ENCODE data around the gene LY6G5B.

Gene LY6G5B

GRCh38 chr6:31718265-31718664 lies 48.5 kb downstream of the LY6G5B start:
- Histone ChIP-seq H3K36me3 (replicated peaks; ENCODE audit: low read depth, low read length) (no peaks in the 10 kb centered on the region), H3K4me3 (ENCODE audit: low read length) (no peak overlapping the region), H4K20me1 (ENCODE audit: insufficient read depth, low read length) (no peaks in the 10 kb centered on the region), H3K79me2 (ENCODE audit: low read length) (no peaks in the 10 kb centered on the region), H3K9ac (ENCODE audit: low read length) (no peak overlapping the region), H3K4me1 (ENCODE audit: low read length) (no peaks in the 10 kb centered on the region), H2AFZ (ENCODE audit: low read depth, low read length) (no peak overlapping the region), H3K9me3 (ENCODE audit: insufficient read depth, low read length) (no peaks in the 10 kb centered on the region), H3K27ac (ENCODE audit: low read length) (no peak overlapping the region), H3K4me2 (ENCODE audit: low read length) (no peak overlapping the region), H3K27me3 (ENCODE audit: low read depth, low read length) (no peaks in the 10 kb centered on the region)
- no peak for TF ChIP-seq EZH2phosphoT487 (IDR thresholded peaks at IDR 0.05; ENCODE audit: low read depth)
- TF ChIP-seq, protein P1, sequence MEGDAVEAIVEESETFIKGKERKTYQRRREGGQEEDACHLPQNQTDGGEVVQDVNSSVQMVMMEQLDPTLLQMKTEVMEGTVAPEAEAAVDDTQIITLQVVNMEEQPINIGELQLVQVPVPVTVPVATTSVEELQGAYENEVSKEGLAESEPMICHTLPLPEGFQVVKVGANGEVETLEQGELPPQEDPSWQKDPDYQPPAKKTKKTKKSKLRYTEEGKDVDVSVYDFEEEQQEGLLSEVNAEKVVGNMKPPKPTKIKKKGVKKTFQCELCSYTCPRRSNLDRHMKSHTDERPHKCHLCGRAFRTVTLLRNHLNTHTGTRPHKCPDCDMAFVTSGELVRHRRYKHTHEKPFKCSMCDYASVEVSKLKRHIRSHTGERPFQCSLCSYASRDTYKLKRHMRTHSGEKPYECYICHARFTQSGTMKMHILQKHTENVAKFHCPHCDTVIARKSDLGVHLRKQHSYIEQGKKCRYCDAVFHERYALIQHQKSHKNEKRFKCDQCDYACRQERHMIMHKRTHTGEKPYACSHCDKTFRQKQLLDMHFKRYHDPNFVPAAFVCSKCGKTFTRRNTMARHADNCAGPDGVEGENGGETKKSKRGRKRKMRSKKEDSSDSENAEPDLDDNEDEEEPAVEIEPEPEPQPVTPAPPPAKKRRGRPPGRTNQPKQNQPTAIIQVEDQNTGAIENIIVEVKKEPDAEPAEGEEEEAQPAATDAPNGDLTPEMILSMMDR (IDR thresholded peaks at IDR 0.05; ENCODE audit: low read depth, low read length): no peak

DNA sequence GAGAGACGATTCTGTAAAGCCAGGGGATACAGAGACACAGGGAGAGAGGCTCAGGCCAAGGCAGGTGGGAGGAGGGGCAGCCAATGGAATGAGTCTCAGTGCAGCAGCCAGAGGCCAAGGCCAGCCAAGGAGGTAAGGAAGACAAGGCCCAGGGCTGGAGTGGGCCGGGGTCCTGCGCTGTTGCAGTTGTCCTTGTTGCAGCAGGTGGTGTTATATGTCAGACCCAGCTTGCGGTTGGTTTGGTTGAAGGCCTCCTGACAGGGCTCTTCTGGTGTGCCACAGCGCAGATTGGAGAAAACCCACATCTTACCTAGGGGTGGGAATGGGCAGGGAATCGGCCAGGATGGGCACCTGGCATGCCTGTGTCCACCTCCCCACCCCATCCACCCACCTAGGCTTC lies 49.2 kb downstream of the LY6G5B start:
- Histone ChIP-seq H2AFZ (ENCODE audit: low read depth, low read length) (no peak overlapping the region), H3K79me2 (ENCODE audit: low read length) (no peaks in the 10 kb centered on the region), H3K9ac (ENCODE audit: low read length) (no peak overlapping the region), H3K9me3 (ENCODE audit: insufficient read depth, low read length) (no peaks in the 10 kb centered on the region), H3K4me3 (ENCODE audit: low read length) (no peak overlapping the region), H3K27me3 (ENCODE audit: low read depth, low read length) (no peaks in the 10 kb centered on the region), H3K27ac (ENCODE audit: low read length) (no peak overlapping the region), H3K4me1 (ENCODE audit: low read length) (no peaks in the 10 kb centered on the region), H3K36me3 (replicated peaks; ENCODE audit: low read depth, low read length) (no peaks in the 10 kb centered on the region), H4K20me1 (ENCODE audit: insufficient read depth, low read length) (no peaks in the 10 kb centered on the region), H3K4me2 (ENCODE audit: low read length) (no peak overlapping the region)
- TF ChIP-seq, protein P1 (IDR thresholded peaks at IDR 0.05; ENCODE audit: low read depth, low read length): no peak
- TF ChIP-seq EZH2phosphoT487 (IDR thresholded peaks at IDR 0.05; ENCODE audit: low read depth): no peak

- no peak overlapping the region for H2AFZ ChIP-seq (ENCODE audit: low read depth, low read length)
- H3K27ac ChIP-seq (ENCODE audit: low read length): no peak overlapping the region
- H3K36me3 ChIP-seq (replicated peaks; ENCODE audit: low read depth, low read length): no peaks in the 10 kb centered on the region
- no peaks in the 10 kb centered on the region for H3K4me1 ChIP-seq (ENCODE audit: low read length)
- no peak for TF ChIP-seq EZH2phosphoT487 (IDR thresholded peaks at IDR 0.05; ENCODE audit: low read depth)
- TF ChIP-seq, protein P1 (IDR thresholded peaks at IDR 0.05; ENCODE audit: low read depth, low read length): no peak
- no peaks in the 10 kb centered on the region for H3K79me2 ChIP-seq (ENCODE audit: low read length)
- H3K9ac ChIP-seq (ENCODE audit: low read length): no peak overlapping the region
- H4K20me1 ChIP-seq (ENCODE audit: insufficient read depth, low read length): no peaks in the 10 kb centered on the region
- no peak overlapping the region for H3K4me3 ChIP-seq (ENCODE audit: low read length)
- no peaks in the 10 kb centered on the region for H3K9me3 ChIP-seq (ENCODE audit: insufficient read depth, low read length)
- no peaks in the 10 kb centered on the region for H3K27me3 ChIP-seq (ENCODE audit: low read depth, low read length)
- no peak overlapping the region for H3K4me2 ChIP-seq (ENCODE audit: low read length)
Observed at GRCh38 chr6:31720196-31720770, 50.5 kb downstream of the LY6G5B start.

DNA sequence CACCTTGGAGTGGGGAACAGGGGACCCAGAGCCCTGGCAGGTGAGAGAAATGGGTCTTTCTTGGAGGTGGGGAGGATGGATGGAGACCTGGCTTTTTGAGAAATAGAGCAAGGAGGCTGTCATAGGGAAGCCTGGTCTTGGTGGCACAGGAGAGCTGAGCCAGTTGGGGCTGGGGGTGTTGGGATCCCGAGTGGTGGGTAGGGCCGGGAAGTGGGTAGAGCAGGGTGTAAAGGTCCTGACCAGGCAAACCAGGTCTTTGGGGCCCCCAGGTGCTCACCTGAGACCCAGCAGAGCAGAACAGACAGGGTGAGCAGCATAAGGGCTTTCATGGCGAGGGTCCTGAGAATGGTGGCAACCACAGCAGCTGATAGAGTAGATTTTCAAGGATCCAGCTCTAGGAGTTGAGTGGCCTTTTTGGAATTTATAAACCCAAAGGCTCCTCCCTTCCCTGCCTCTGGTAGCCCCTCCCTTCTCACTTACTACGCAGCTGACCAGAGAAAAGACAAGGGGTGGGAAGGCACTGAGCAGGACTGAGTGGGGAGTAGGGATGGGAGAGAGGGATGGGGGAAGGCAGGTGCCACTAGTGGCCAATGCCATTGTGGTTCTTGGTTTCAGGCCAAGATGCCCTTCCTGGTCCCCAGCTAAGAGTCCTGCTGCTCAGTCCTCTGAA lies 51.7 kb downstream of the LY6G5B start, which contains the start of gene LY6G6C:
Gene LY6G6C (minus strand): TSS at position 396 of the 670 bp plus-strand sequence. CDS start 67 bp downstream, at position 329.
- no peak within 1 kb of the TSS for H3K27ac ChIP-seq (ENCODE audit: low read length)

More for the DNA sequence above, 51.7 kb downstream of the LY6G5B start, which contains the start of gene LY6G6C:
- Histone ChIP-seq H3K4me1 (ENCODE audit: low read length) (no peaks in the 10 kb centered on the region), H3K36me3 (replicated peaks; ENCODE audit: low read depth, low read length) (peaks cover 6% of the 10 kb centered on the region), H4K20me1 (ENCODE audit: insufficient read depth, low read length) (no peaks in the 10 kb centered on the region), H3K4me3 (ENCODE audit: low read length) (no peak within 1 kb of the TSS), H3K9ac (ENCODE audit: low read length) (no peak within 1 kb of the TSS), H3K9me3 (ENCODE audit: insufficient read depth, low read length) (no peaks in the 10 kb centered on the region), H3K4me2 (ENCODE audit: low read length) (no peak within 1 kb of the TSS), H3K27me3 (ENCODE audit: low read depth, low read length) (no peaks in the 10 kb centered on the region), H3K79me2 (ENCODE audit: low read length) (no peaks in the 10 kb centered on the region), H2AFZ (ENCODE audit: low read depth, low read length) (no peak within 1 kb of the TSS)
- TF ChIP-seq EZH2phosphoT487 (IDR thresholded peaks at IDR 0.05; ENCODE audit: low read depth): no peak
- TF ChIP-seq, protein P1 (IDR thresholded peaks at IDR 0.05; ENCODE audit: low read depth, low read length): no peak

All from OCI-LY3 (cell line).